GM21367 (cell line): Measurements from ENCODE around the gene CHAF1A.

Experiments
- ATAC-seq: cut with Tn5 transposase; IDR thresholded peaks from one replicate; pipeline ENCODE4 v1.9.1; 2021; ENCODE audit not compliant: unreplicated experiment

CHAF1A gene

GRCh38 chr19:4432918-4433506, 30.6 kb downstream of the CHAF1A start:
- no peak for ATAC-seq

GRCh38 chr19:4434391-4434790, 32.0 kb downstream of the CHAF1A start:
- ATAC-seq: no peak

- ATAC-seq: no peak
Observed at GRCh38 chr19:4436231-4436630, 33.8 kb downstream of the CHAF1A start.

- no peak for ATAC-seq
Observed at GRCh38 chr19:4437103-4437502, 34.7 kb downstream of the CHAF1A start.

- no peak for ATAC-seq
Observed at GRCh38 chr19:4439243-4439642, 36.8 kb downstream of the CHAF1A start.

GRCh38 chr19:4441994-4442818, 39.8 kb downstream of the CHAF1A start:
- no peak for ATAC-seq

GRCh38 chr19:4442819-4443146, 40.3 kb downstream of the CHAF1A start:
- no peak for ATAC-seq

- ATAC-seq: no peak
Observed at GRCh38 chr19:4443188-4443587, 40.7 kb downstream of the CHAF1A start.

GRCh38 chr19:4443966-4444764, 41.7 kb downstream of the CHAF1A start:
- no peak for ATAC-seq

GRCh38 chr19:4444765-4445741, 42.6 kb downstream of the CHAF1A start:
- ATAC-seq: no peak

- ATAC-seq: no peak
Observed at GRCh38 chr19:4445963-4446703, 43.7 kb downstream of the CHAF1A start.

GRCh38 chr19:4446704-4447200, 44.3 kb downstream of the CHAF1A start:
- ATAC-seq: no peak

- ATAC-seq: no peak
Observed at GRCh38 chr19:4447327-4448146, 45.1 kb downstream of the CHAF1A start.

GRCh38 chr19:4448147-4448985, 45.9 kb downstream of the CHAF1A start:
- ATAC-seq: no peak

- ATAC-seq: no peak
Observed at GRCh38 chr19:4449022-4449638, 46.7 kb downstream of the CHAF1A start.

- ATAC-seq: no peak
Observed at GRCh38 chr19:4449639-4450028, 47.2 kb downstream of the CHAF1A start.

GRCh38 chr19:4452230-4452990, 50.0 kb downstream of the CHAF1A start:
- no peak for ATAC-seq
